OCI-LY1 (cell line): ENCODE results near the gene ANKRD33.

Experiments
- CTCF ChIP-seq: fragments of 200-600 bp; sonication (generic), shearing (Covaris generic); IDR thresholded peaks from 2 replicates; pipeline ENCODE4 v1.5.1; 2017; ENCODE audit warnings: mild to moderate bottlenecking, antibody characterized with exemption, low read length, moderate library complexity, mixed read lengths
- EZH2 ChIP-seq: fragments of 200-600 bp; sonication (generic), shearing (Covaris generic); IDR thresholded peaks from 2 replicates; pipeline ENCODE4 v1.8.0; 2017; ENCODE audit warnings: borderline replicate concordance, mixed run types, mild to moderate bottlenecking, antibody characterized with exemption, low read length, moderate library complexity, mixed read lengths

- peak; percentile 69 for TF ChIP-seq CTCF
- TF ChIP-seq EZH2 = no peak
Measured at GRCh38 chr12:51923506-51924365, 35.8 kb downstream of the ANKRD33 start.
